GM12801 (cell line): ENCODE results near the gene ARHGAP8.

Experiments
- CTCF ChIP-seq: IDR thresholded peaks from one replicate; pipeline ENCODE4 v1.5.1; 2011; ENCODE audit warnings: control low read depth; ENCODE audit not compliant: insufficient read length; ENCODE audit errors: extremely low read depth

The ARHGAP8 gene

GRCh38 chr22:44719586-44720368 is 32.6 kb upstream of the ARHGAP8 start:
- no peak for TF ChIP-seq CTCF

GRCh38 chr22:44721213-44721612 is 31.2 kb upstream of the ARHGAP8 start:
- no peak for TF ChIP-seq CTCF

GRCh38 chr22:44722611-44723010 is 29.8 kb upstream of the ARHGAP8 start:
- TF ChIP-seq CTCF: no peak

- TF ChIP-seq CTCF: no peak
Observed at GRCh38 chr22:44723801-44724200, 28.6 kb upstream of the ARHGAP8 start.

GRCh38 chr22:44724416-44724815 is 28.0 kb upstream of the ARHGAP8 start:
- TF ChIP-seq CTCF: no peak

GRCh38 chr22:44724859-44725258 is 27.5 kb upstream of the ARHGAP8 start:
- no peak for TF ChIP-seq CTCF

GRCh38 chr22:44726439-44726838 is 25.9 kb upstream of the ARHGAP8 start:
- TF ChIP-seq CTCF: no peak

GRCh38 chr22:44727148-44727547 is 25.2 kb upstream of the ARHGAP8 start:
- no peak for TF ChIP-seq CTCF
